GM12801 (cell line): ENCODE measurements around the gene UBE2D3.

Source experiments
- TF ChIP-seq, protein P1 (sequence below): IDR thresholded peaks from one replicate; pipeline ENCODE4 v1.5.1; 2011; ENCODE audit warnings: control low read depth; ENCODE audit not compliant: insufficient read length; ENCODE audit errors: extremely low read depth

The UBE2D3 gene

DNA sequence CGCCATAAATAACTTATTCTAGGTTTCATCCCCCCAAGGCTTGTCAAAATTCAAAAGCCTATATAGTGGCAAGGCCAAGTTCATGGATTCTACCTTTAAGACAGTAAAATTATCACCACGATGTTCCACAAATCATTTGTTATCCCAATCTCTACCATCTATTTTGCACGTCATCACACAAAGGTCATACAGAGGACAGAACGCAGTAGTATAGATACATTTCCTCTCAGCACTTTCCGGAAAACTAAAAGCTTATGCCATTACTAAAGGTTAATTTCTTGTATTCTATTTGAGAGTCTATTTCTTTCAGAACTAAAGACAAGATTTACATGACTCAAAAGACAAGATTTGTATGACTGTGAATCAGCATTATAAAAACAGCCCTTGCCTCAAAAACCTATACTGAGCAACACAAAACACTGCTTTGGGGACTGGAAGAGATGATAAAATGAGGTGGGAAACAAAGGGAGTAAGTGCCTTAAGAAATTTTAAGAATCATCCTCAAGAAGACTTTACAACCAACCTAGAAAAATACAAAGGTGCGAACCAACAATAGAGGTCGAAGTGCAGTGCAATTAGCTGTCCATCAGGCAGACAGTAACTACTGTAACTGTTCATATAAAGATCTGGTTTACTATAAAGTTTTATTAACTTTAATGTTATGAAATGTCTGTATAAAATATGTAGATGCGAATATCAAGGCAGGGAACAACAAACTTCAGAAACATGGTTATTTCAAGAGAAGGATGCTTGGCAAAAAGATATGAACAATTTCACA is 7.6 kb downstream of the UBE2D3 start:
- TF ChIP-seq, protein P1, sequence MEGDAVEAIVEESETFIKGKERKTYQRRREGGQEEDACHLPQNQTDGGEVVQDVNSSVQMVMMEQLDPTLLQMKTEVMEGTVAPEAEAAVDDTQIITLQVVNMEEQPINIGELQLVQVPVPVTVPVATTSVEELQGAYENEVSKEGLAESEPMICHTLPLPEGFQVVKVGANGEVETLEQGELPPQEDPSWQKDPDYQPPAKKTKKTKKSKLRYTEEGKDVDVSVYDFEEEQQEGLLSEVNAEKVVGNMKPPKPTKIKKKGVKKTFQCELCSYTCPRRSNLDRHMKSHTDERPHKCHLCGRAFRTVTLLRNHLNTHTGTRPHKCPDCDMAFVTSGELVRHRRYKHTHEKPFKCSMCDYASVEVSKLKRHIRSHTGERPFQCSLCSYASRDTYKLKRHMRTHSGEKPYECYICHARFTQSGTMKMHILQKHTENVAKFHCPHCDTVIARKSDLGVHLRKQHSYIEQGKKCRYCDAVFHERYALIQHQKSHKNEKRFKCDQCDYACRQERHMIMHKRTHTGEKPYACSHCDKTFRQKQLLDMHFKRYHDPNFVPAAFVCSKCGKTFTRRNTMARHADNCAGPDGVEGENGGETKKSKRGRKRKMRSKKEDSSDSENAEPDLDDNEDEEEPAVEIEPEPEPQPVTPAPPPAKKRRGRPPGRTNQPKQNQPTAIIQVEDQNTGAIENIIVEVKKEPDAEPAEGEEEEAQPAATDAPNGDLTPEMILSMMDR = no peak

DNA sequence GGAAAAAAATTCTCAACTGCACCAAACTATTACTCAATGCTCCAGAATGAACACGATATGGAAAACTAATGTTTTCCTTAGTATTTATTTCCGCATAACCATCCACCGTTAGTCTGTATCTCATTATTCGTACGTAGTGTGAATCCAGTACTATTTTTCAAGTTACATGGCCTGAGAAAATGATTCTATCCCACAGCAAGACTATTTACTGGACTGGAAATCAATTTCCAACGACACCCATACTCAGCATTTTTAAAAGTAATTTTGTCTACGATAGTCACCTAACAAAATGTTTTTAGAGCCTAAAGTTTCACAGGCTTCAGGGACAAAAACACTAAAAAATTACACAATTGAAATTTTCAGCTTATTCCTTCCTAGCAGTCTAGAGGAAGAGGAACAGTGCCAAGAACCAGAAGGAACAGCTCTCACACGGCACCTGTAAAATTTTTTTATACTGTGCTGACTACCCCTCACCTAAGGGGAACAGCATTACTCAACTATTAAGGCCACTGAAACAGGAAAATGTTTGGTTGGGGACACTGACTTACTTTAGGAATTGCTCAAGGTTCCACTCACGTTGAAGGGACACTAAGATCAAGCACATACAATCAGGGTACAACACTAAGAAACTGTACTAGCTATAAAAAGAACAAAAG is 9.6 kb downstream of the UBE2D3 start:
- TF ChIP-seq, protein P1 = no peak

DNA sequence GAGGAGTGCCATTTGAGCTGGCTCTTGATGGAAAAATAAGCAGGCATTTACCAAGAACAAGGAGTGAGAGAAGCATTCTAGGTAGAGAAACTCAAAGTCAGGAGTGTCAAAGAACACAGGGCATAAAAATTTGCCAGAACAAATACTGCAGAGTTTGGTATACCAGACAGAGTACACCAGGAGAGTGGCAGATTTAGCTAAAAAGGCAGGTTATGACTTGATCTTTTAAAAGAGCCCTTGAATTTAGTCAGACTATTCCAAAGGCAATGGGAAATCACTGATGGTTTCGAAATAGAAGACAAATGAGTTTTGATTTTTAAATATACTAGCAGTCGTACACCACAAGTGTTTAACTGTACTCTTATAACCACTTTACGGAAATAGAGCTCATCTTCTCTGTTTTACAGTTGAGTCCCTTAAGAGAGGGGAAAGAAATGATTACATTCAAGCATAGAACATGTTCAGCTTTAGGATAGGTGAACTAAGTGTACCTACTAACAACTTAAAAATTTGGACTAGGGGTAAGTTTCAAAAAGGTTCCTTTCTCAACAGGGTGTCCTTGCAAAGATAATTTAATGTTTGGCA is 10.2 kb downstream of the UBE2D3 start:
- TF ChIP-seq, protein P1 = no peak

DNA sequence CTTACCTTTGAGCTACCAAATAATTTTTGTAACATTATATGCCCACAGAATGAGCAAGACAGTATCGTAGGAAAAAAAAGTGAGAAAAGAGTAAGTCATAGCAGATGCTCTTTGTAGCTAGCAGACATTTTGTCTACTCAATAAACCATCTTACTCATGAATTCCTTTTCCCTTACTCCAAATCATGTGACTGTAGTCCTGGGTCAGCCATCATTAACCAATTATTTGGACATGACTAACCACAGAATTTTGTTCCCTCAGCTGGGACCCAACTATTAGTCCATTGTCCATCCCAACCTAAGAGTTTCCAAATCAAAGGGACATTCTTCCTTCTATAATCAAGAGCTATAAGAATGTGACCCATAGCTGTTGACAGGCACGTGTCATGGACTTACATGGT is 11.4 kb downstream of the UBE2D3 start:
- TF ChIP-seq, protein P1 = no peak

DNA sequence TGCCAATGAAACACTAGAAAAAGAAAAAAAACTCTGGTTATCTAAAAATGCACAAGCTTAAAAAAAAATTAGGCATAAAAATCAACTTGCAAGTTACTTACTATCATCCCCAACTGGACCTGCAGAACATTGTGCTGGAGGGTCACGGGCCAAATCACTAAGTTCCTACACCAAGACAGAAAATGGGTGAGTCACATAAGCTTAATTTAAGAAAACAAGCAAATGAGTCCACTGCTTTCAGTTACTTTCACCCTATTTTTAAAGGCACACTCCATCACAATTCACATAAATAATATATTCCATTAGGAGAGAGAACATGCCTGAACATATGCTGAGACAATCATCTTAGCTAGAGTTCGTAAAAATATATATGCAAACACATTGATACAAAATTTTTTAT is 17.7 kb downstream of the UBE2D3 start:
- TF ChIP-seq, protein P1 = no peak

DNA sequence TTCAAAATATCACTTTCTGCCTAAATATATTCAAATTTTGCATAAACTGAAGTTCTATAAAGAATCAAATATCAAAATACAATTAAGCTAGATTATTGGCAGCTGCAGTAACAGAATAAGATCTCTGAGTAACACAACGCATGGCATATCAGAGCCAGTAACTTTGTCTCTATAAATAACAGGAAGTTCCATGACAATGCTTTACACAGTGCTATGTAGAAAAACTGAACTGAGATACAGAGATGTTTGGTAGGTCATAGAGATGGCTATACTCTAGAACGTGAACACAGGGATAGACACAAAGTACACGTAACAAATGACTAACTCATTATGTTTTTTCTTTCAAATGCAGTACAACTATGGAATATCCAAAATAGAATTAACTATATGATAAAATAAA is 18.2 kb downstream of the UBE2D3 start:
- TF ChIP-seq, protein P1 = no peak

DNA sequence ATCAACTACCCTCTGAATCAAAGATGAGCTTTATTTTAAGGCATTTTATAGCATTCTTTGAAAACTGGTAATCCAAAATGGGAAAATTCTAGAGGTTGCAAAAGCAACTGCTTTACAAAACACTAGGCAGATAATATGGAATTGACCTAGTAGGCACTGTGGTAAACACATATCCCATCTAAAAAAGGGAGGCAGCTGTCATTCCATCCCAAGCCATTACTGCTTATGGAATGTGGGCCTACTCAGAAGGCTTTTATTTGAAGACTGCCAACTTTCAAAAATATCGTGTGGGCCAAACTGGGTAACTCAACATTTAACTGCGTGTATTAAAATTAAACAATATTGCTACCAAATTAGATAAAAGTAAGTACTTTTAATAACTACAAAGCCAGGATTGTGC is 19.3 kb downstream of the UBE2D3 start:
- TF ChIP-seq, protein P1 = no peak
